ENCODE data around the gene XXYLT1. TPM values are rescaled to one million over a fixed set of nuclear protein-coding genes. Genes with fewer than 3 reads are reported as not detected.

Gene XXYLT1
- total and polyA plus RNA-seq, 10 of the 15 experiments (the other 5 are each of a cell fraction or from before 2014, with no cell fraction given) = 1.2 to 14.2 (median 9.3) TPM

- no peaks in the 10 kb centered on the region for H3K36me3 ChIP-seq (ENCODE audit: control insufficient read depth in 2 of 2, insufficient read depth in 2 of 2, low read length in 1 of 2)
- BruUV-seq (replicated peaks) = no TSS peak
- CTCF ChIA-PET = no interaction called here
- SMC1A ChIA-PET (ENCODE audit: uncharacterized antibody, unreplicated experiment) = interaction anchor here (0.7 to 0.9 kb wide), 3 partner anchors 9 to 80 kb away, joined by 3 to 4 read pairs (median 3); no protein-coding TSS in a partner anchor
- H3K27ac ChIP-seq (ENCODE audit: control insufficient read depth, insufficient read depth) = no peak overlapping the region
- H3K4me3 ChIP-seq = no peak overlapping the region
- in situ Hi-C loops (cut with MboI) (no loop called here), intact Hi-C loops (cut with micrococcal nuclease; ENCODE audit: unreplicated experiment) (no loop called here)
- no peak overlapping the region for H3K9ac ChIP-seq (ENCODE audit: control insufficient read depth, insufficient read depth, low read length)
- no peak overlapping the region for H3K4me2 ChIP-seq (ENCODE audit: control insufficient read depth, insufficient read depth)
- no peak for FAIRE-seq
- H3K79me2 ChIP-seq (ENCODE audit: control insufficient read depth, insufficient read depth, low read length) = no peaks in the 10 kb centered on the region; the same call in 1 of the 2 replicates
- no peaks in the 10 kb centered on the region for H4K20me1 ChIP-seq (ENCODE audit: control insufficient read depth, insufficient read depth)
- POLR2A ChIA-PET = no interaction called here
- H3K9me3 ChIP-seq (replicated peaks; ENCODE audit: control insufficient read depth, insufficient read depth, low read length) = no peaks in the 10 kb centered on the region; the same call in 2 of the 3 replicates
- H3K27me3 ChIP-seq (replicated peaks in 1 of 2; ENCODE audit: control insufficient read depth in 2 of 2, insufficient read depth in 2 of 2, low read length in 1 of 2) = no peaks in the 10 kb centered on the region
- no peak for DNase-seq (ENCODE audit: low read depth, low spot score)
- ATAC-seq = no peak
- RAD21 ChIA-PET (ENCODE audit: unreplicated experiment) = no interaction called here
- H2AFZ ChIP-seq (ENCODE audit: control insufficient read depth, low read depth, low read length) = no peak overlapping the region
- H3K4me1 ChIP-seq (ENCODE audit: control insufficient read depth, insufficient read depth, low read length) = peaks cover 6% of the 10 kb centered on the region
- 69% methylated on average over 9 of the region's 9 CpGs for WGBS (ENCODE audit: insufficient coverage, insufficient replicate concordance, low lambda C conversion rate, missing lambda C conversion rate)
- TF ChIP-seq REST (IDR thresholded peaks at IDR 0.05; ENCODE audit: low read depth, low read length) = no peak
- TF ChIP-seq, protein P1, sequence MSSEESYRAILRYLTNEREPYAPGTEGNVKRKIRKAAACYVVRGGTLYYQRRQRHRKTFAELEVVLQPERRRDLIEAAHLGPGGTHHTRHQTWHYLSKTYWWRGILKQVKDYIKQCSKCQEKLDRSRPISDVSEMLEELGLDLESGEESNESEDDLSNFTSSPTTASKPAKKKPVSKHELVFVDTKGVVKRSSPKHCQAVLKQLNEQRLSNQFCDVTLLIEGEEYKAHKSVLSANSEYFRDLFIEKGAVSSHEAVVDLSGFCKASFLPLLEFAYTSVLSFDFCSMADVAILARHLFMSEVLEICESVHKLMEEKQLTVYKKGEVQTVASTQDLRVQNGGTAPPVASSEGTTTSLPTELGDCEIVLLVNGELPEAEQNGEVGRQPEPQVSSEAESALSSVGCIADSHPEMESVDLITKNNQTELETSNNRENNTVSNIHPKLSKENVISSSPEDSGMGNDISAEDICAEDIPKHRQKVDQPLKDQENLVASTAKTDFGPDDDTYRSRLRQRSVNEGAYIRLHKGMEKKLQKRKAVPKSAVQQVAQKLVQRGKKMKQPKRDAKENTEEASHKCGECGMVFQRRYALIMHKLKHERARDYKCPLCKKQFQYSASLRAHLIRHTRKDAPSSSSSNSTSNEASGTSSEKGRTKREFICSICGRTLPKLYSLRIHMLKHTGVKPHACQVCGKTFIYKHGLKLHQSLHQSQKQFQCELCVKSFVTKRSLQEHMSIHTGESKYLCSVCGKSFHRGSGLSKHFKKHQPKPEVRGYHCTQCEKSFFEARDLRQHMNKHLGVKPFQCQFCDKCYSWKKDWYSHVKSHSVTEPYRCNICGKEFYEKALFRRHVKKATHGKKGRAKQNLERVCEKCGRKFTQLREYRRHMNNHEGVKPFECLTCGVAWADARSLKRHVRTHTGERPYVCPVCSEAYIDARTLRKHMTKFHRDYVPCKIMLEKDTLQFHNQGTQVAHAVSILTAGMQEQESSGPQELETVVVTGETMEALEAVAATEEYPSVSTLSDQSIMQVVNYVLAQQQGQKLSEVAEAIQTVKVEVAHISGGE (CRISPR knock-in tag; IDR thresholded peaks at IDR 0.05) = no peak
- TF ChIP-seq SREBF1 (IDR thresholded peaks at IDR 0.05; ENCODE audit: low read length) = no peak
- TF ChIP-seq RELA (IDR thresholded peaks at IDR 0.05; ENCODE audit: borderline replicate concordance, partially characterized antibody) = no peak
- no peak for TF ChIP-seq BCL3 (IDR thresholded peaks at IDR 0.05; ENCODE audit: borderline replicate concordance, insufficient read depth, low read depth, low read length, poor library complexity, severe bottlenecking)
- no peak for TF ChIP-seq TBL1XR1 (IDR thresholded peaks at IDR 0.05; ENCODE audit: low read depth, low read length)
- TF ChIP-seq TAF1 (IDR thresholded peaks at IDR 0.05; ENCODE audit: borderline replicate concordance, low read depth, low read length) = no peak
- no peak for TF ChIP-seq NFXL1 (IDR thresholded peaks at IDR 0.05; ENCODE audit: borderline replicate concordance)
- TF ChIP-seq ETV6 (conservative IDR thresholded peaks at IDR 0.05 in 1 of 2, IDR thresholded peaks at IDR 0.05 in 1 of 2; ENCODE audit: borderline replicate concordance in 1 of 2, low read depth in 1 of 2) = no peak
- TF ChIP-seq ZNF384 (IDR thresholded peaks at IDR 0.05; ENCODE audit: borderline replicate concordance, low read depth, low read length) = no peak
- no peak for TF ChIP-seq SP1 (IDR thresholded peaks at IDR 0.05; ENCODE audit: low read depth, low read length)
- no peak for TF ChIP-seq ZBTB33 (IDR thresholded peaks at IDR 0.05)
- TF ChIP-seq RBBP5 (conservative IDR thresholded peaks at IDR 0.05) = no peak
Measured at GRCh38 chr3:195213639-195214315, 57.2 kb downstream of the XXYLT1 start.
